HFF-Myc (cell line): ENCODE data around the gene FLYWCH1.

ENCODE experiments used
- DNase-seq: peaks from one replicate; pipeline ENCODE4 v3.0.0-alpha.2; 2011; ENCODE audit warnings: low read depth; ENCODE audit errors: extremely low read depth
- H3K4me3 ChIP-seq: replicated peaks from 2 replicates; pipeline ENCODE4 v1.5.1; 2011; ENCODE audit warnings: low read depth, mild to moderate bottlenecking, control low read depth, low read length
- TF ChIP-seq, protein P1 (sequence below): IDR thresholded peaks from 2 replicates; pipeline ENCODE4 v1.5.1; 2012; ENCODE audit warnings: mild to moderate bottlenecking, low read depth, low read length, control low read depth; ENCODE audit errors: missing control alignments

FLYWCH1 gene

DNA sequence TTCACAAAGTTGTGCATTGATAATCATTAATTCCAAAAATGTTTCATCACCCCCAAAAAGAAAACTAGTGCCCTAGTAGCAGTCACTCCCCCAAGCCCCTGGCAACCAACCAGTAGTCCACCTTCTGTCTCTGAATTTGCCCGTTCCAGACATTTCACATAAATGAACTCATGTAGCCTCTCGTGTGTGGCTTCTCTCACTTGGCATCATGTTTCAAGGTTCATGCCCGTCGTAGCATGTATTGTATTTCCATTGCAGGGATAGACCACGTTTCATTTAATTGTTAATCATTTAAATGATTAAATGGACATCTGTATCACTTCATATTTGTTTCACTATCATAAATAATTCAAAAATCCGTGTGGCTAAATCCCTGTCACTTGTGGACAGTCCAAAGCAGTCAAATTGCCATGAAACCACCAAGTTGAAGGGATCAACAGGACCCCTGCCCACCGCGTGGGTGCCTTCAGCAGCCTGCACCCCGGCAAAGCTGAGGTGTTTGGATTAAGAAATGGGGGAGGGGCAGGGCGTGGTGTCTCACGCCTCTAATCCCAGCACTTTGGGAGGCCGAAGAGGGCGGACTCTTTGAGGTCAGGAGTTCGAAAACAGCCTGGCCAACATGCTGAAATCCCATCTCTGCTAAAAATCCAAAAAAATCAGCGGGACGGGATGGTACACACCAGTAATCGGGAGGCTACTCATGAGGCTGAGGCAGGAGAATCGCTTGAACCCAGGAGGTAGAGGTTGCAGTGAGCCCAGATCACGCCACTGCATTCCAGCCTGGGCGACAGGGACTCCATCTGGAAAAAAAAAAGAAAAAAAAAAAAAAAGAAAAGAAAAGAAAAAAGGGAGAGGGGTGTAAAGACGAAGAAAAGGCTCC, 37.5 kb upstream of the FLYWCH1 start:
- H3K4me3 ChIP-seq: no peak overlapping the region
- no peak for DNase-seq
- TF ChIP-seq, protein P1, sequence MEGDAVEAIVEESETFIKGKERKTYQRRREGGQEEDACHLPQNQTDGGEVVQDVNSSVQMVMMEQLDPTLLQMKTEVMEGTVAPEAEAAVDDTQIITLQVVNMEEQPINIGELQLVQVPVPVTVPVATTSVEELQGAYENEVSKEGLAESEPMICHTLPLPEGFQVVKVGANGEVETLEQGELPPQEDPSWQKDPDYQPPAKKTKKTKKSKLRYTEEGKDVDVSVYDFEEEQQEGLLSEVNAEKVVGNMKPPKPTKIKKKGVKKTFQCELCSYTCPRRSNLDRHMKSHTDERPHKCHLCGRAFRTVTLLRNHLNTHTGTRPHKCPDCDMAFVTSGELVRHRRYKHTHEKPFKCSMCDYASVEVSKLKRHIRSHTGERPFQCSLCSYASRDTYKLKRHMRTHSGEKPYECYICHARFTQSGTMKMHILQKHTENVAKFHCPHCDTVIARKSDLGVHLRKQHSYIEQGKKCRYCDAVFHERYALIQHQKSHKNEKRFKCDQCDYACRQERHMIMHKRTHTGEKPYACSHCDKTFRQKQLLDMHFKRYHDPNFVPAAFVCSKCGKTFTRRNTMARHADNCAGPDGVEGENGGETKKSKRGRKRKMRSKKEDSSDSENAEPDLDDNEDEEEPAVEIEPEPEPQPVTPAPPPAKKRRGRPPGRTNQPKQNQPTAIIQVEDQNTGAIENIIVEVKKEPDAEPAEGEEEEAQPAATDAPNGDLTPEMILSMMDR: no peak

DNA sequence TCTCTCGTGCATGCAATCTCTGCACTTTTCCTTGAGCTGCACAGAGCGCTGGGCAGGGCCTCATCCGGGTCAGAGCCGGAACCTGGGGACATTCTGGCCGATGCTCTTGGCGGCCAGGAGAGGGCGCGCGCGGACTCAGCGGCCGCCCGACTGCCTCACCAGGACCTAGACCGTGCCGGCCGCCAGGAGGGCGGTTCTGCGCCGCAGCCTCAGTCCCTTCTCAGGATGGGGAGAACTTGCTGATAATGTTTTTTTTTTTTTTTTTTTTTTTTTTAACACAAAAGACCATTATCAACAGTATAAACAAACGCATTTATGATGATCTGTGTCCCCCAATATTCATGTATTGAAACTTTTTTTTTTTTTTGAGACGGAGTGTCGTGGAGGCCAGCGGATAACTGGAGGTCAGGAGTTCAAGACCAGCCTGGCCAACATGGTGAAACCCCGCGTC, 36.8 kb upstream of the FLYWCH1 start:
- H3K4me3 ChIP-seq: no peak overlapping the region
- TF ChIP-seq, protein P1: peak; percentile 93

DNA sequence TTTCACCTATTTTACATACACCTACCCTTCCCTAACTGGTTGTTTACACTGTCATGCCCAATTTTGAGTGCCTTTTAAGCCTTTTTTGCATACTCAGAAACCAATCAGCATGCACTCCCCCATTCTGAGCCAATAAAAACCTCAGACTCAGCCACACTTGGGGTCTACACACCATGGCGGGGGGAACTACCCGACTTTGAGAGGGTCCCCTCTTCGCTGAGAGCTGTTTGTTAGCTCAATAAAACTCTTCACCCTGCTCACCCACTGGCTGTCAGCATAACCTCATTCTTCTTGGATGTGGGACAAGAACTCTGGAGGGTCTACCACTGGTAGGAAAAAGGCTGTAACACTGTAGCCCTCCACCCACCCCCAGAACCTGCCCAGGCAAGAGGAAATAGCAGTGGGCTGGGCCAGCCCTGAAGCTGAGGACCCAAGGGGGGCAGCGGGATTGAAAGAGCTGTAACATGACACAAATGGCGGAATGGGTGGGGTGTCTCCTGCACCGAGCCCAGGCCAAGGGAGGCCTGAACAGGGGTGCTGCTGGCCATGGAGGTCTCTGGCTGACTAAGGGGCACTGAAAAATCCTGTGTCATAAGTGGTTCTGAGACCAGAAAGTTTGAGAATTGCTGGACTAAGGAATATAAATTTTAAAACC, 31.8 kb upstream of the FLYWCH1 start:
- no peak for DNase-seq
- TF ChIP-seq, protein P1: no peak
- no peak overlapping the region for H3K4me3 ChIP-seq

More for the DNA sequence above, 36.8 kb upstream of the FLYWCH1 start:
- DNase-seq: peak; percentile 27

DNA sequence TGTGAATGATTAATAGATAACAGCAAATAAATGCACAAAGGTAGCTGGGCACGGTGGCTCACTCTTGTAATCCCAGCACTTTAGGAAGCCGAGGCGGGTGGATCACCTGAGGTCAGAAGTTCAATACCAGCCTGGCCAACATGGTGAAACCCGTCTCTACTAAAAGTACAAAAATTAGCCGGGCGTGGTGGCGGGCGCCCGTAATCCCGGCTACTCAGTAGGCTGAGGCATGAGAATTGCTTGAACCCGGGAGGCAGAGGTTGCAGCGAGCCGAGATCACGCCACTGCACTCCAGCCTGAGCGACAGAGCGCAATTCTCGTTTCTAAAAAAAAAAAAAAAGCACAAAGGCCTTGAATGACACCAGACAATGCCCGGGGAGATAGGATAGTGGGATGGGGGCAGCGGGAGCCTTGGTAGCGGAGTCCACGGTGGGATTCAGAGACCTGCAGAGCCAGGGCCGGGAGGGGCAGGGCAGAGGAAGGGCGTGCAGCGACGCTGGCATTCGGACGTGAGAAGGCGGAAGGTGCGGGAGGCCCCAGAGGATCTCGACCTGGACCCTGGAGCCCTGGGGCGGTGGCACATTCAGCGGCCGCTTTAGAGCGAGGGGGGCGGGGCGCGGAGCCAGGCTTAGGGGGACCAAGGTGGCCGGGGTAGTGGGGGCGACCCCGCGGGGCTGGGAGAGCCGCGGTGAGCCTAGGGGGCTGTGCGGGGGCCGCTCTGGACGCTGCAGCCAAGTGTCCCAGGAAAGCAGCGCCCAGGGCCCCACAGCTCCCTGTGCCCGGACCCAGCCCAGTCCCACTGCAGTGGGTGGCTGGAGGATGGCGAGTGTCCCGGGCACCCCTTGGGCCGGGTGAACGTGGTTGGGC, 29.7 kb upstream of the FLYWCH1 start:
- TF ChIP-seq, protein P1: no peak
- peak overlapping the region; percentile 83 for H3K4me3 ChIP-seq
- no peak for DNase-seq

DNA sequence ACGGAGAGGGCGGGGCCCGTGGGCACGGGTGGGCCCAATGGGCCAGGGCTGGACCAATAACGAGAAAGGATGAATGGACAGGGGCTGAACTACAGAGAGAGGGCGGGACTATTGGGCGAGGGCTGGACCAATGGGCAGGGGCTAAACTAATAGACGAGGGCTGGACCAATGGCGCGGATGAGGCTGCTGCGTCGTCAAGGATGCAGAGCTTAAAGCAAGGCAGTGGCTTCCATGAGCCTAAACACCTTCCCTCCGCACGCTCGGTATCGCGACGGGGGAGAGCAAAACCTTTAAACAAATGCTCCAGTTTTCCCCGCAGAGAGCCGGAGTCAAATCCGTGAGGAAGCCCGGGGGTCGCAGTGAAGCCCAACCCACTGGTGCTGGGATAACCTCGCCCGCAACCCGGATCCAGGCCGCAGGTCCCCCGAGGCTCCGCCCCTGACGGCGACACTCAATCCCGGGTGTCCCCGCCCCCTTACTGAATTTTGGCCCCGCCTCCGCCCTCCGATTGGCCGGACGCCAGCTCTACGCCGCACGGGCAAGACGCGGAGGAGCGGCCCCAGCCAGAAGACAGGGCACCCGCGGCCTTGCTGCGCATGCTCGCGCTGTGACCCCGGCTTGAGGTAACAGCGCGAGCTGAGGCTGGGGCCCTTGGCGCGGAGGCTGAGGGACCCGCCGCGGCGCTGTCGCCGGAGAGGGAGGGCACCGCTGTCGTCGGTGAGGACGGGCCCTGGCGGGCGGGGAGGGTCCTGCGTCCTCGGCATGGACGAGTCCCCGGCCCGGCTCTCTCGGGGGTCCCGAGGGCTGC, 28.9 kb upstream of the FLYWCH1 start, which contains the start of gene FLYWCH2:
Gene FLYWCH2, plus strand, starts transcription at position 566 of the 808 bp plus-strand sequence. CDS start 13,235 bp downstream, outside the sequence.
- peak; percentile 96 for DNase-seq
- peak within 1 kb of the TSS; percentile 83 for H3K4me3 ChIP-seq
- TF ChIP-seq, protein P1: no peak
